Activated CD8-positive, alpha-beta memory T cell treated with anti-CD3 and anti-CD28 coated beads for 36 hours (primary cell): ENCODE measurements around the gene TTC33. TPM values are rescaled to one million over a fixed set of nuclear protein-coding genes. Genes with fewer than 3 reads are reported as not detected.

ENCODE experiments used
- CTCF ChIA-PET: fragments of 350-600 bp; sonication (Branson Sonifier 250); formaldehyde crosslinking; loops from one replicate; lab custom pipeline; 2021; ENCODE audit warnings: antibody characterized with exemption; lab: Charles Lee
- POLR2A ChIA-PET: fragments of 350-600 bp; sonication (Branson Sonifier 250); formaldehyde crosslinking; loops from one replicate; lab custom pipeline; 2021; ENCODE audit warnings: antibody characterized with exemption; lab: Charles Lee
- total RNA-seq, 2 experiments: library from RNA; stranded (reverse); gene quantifications; one replicate each; pipeline ENCODE4 v1.2.3, GENCODE V29; 2021

The TTC33 gene
- total RNA-seq, 2 experiments from 2014 or later: 22.2 to 23.9 TPM

DNA sequence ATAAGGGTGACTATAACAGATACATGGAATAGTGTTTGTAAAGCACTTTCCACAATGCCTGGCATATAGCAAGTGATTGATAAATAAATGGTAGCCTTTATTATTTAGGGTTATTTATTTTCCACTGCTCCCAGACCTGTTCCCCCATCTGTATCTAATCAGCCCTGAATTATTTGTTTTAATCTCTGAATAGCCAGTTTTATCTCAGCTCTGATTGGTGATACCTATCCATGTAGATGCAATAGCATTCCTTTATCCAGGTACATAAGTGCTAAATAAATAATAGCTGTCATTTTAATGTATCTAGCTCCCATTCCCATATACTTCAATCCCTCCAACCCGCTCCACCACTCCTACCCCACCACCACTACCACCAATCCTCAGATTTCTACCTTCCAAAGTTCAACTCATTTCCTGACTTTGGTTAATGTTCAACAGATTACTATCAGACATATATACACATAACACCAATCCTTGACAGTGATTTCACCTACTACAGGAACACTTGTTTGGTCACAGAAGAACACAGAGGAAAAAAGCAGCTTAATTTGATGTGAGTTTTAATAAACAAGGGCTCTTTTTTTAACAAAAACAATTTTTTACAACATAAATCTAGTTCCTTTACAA is 28.4 kb upstream of the TTC33 start:
- POLR2A ChIA-PET: no interaction called here
- CTCF ChIA-PET: no interaction called here

- ChIA-PET POLR2A (interaction anchor here (0.5 kb wide), 1 partner anchor 36 kb away, joined by 3 read pairs; no protein-coding TSS in a partner anchor), CTCF (no interaction called here)
These were observed 26.2 kb upstream of the TTC33 start for GRCh38 chr5:40781843-40782409.

GRCh38 chr5:40780858-40781257 is 25.1 kb upstream of the TTC33 start:
- CTCF ChIA-PET: no interaction called here

GRCh38 chr5:40780199-40780598 is 24.4 kb upstream of the TTC33 start:
- CTCF ChIA-PET: no interaction called here
- POLR2A ChIA-PET: no interaction called here

More at GRCh38 chr5:40780858-40781257, 25.1 kb upstream of the TTC33 start:
- POLR2A ChIA-PET: no interaction called here

DNA sequence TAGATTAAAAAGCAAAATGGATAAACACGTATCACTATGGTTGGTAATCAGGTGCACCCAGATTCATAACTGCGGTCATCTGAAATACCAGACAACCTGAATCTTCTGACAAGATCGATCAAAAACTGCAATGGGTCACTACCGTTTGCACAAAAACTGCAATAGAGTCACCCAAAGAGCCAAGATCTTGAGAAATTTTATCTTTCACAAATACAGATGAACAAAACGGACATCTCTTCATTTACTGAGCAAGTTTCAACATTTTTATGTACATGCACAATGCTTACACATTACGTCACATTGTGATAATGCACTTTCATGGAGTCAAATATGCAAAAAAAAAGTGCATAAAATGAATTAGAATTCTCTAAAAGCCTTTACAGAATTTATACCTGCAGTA is 23.8 kb upstream of the TTC33 start:
- ChIA-PET CTCF (no interaction called here), POLR2A (no interaction called here)

DNA sequence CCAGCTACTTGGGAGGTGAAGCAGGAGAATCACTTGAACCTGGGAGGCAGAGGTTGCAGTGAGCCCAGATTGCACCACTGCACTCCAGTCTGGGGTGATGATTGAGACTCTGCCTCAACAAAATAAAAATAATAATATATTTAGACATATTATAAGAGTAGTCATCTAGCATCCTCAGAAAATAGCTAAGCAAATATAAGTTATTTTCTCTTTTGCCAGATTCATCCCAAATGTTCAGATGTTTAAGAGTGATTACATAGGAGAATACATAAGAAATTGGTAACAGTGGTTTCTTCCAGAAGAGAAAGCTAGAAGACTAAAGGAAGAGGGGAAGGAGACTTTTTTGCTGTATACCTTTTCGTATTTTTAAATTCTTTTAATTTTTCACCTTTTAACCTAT is 22.4 kb upstream of the TTC33 start:
- CTCF ChIA-PET: interaction anchor here (1.1 kb wide), 1 partner anchor 13 kb away, joined by 3 read pairs; no protein-coding TSS in a partner anchor

DNA sequence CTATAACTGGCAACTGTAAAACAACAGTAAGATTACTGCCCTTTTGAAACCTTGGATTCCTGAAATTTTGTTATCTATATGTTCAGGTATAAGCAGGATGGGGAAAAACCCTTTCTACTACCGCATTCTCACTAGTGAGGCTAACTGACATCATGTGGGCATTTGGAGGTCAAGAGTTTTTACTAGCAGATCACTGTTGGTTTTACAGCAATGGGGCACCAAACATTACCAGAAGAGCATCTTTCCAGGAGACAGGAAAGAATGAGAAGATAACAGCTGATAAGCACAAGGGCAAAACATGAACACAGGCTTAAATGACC is 20.9 kb upstream of the TTC33 start:
- POLR2A ChIA-PET: interaction anchor here (0.7 kb wide), 1 partner anchor 14 kb away, joined by 3 read pairs; no protein-coding TSS in a partner anchor

More for the DNA sequence above, 22.4 kb upstream of the TTC33 start:
- POLR2A ChIA-PET: no interaction called here

GRCh38 chr5:40775846-40776657 is 20.3 kb upstream of the TTC33 start:
- POLR2A ChIA-PET: interaction anchor here (0.7 kb wide), 1 partner anchor 15 kb away, joined by 3 read pairs; no protein-coding TSS in a partner anchor

More for the DNA sequence above, 20.9 kb upstream of the TTC33 start:
- CTCF ChIA-PET: no interaction called here

GRCh38 chr5:40775085-40775845 is 19.5 kb upstream of the TTC33 start:
- ChIA-PET CTCF (no interaction called here), POLR2A (no interaction called here)

More at GRCh38 chr5:40775846-40776657, 20.3 kb upstream of the TTC33 start:
- CTCF ChIA-PET: no interaction called here

DNA sequence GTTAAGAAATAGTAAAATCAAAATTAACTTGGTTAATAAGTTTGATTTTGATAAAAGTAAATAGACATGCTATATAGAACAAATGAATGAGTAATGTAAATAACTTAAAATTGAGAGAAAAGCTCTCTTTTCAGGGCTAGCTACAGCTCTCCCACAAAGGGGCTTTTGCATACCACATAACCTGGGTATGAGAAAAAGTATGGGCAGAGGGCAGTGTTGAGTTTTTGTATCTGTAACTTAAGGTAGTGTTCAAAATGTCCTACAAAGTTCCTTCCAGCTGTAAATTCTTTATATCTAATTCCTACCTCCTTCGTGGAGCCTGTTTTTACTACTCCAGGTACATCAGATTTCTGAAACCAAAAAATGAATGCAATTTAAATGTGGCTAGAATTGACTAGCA is 18.9 kb upstream of the TTC33 start:
- ChIA-PET CTCF (no interaction called here), POLR2A (no interaction called here)

GRCh38 chr5:40770764-40771163 is 15.0 kb upstream of the TTC33 start:
- CTCF ChIA-PET: no interaction called here
- POLR2A ChIA-PET: interaction anchor here (0.6 kb wide), 1 partner anchor 55 kb away, joined by 3 read pairs; no protein-coding TSS in a partner anchor

GRCh38 chr5:40762705-40763104 is 6.9 kb upstream of the TTC33 start:
- POLR2A ChIA-PET: no interaction called here

DNA sequence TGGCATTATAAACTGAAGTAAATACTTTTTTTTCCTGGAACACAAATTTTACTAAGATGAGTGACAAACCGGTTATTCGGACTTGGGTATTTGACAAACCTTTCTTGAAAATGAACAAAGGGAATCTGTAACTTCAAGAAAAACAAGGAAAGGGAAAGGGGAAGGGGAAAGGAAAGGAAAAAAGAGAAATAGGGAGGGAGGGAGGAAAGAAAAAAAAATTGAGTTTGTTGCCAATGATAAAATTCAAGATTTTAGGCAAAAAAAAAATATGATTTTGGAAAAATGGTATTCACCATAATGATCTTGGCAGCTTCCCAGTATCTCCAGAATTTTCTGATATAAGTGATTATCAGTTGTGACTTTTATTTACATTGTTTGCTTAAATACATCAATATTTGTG is 1.6 kb upstream of the TTC33 start:
- ChIA-PET CTCF (interaction anchor here (0.7 kb wide), 1 partner anchor 102 kb away, joined by 3 read pairs; no protein-coding TSS in a partner anchor), POLR2A (no interaction called here)

More at GRCh38 chr5:40762705-40763104, 6.9 kb upstream of the TTC33 start:
- CTCF ChIA-PET: no interaction called here

GRCh38 chr5:40755093-40755406 is 711 bp downstream of the TTC33 start:
- CTCF ChIA-PET: interaction anchor here (0.6 kb wide), 1 partner anchor 58 kb away, joined by 4 read pairs; no protein-coding TSS in a partner anchor
- POLR2A ChIA-PET: no interaction called here

- POLR2A ChIA-PET: no interaction called here
- CTCF ChIA-PET: interaction anchor here (0.6 kb wide), 1 partner anchor 58 kb away, joined by 4 read pairs; no protein-coding TSS in a partner anchor
These were observed 1.2 kb downstream of the TTC33 start for GRCh38 chr5:40754381-40755092.

GRCh38 chr5:40746703-40747102 is 9.1 kb downstream of the TTC33 start:
- CTCF ChIA-PET: interaction anchor here (0.9 kb wide), 1 partner anchor 13 kb away, joined by 3 read pairs; no protein-coding TSS in a partner anchor
- POLR2A ChIA-PET: no interaction called here

- CTCF ChIA-PET: no interaction called here
These were observed 12.0 kb downstream of the TTC33 start for GRCh38 chr5:40743771-40744170.

GRCh38 chr5:40738502-40738901 is 17.3 kb downstream of the TTC33 start:
- ChIA-PET POLR2A (no interaction called here), CTCF (interaction anchor here (0.7 kb wide), 1 partner anchor 301 kb away, joined by 3 read pairs; no protein-coding TSS in a partner anchor)

More at GRCh38 chr5:40743771-40744170, 12.0 kb downstream of the TTC33 start:
- POLR2A ChIA-PET: no interaction called here
